MCF 10A (cell line): ENCODE results near the gene SLC7A1. TPM values are rescaled to one million over a fixed set of nuclear protein-coding genes. Genes with fewer than 3 reads are reported as not detected.

Experiments
- BruUV-seq: library from RNA; stranded (reverse); fragments of 400-500 nt; replicated peaks from 2 replicates; lab custom pipeline; 2021; lab: Mats Ljungman, UMichigan
- CTCF ChIA-PET: fragments of 300-600 bp; sonication (Branson Sonifier 250); formaldehyde crosslinking; extraction: SDS; loops from one replicate; lab custom pipeline; 2021; ENCODE audit warnings: antibody characterized with exemption, inconsistent platforms; lab: Yijun Ruan, JAX
- POLR2A ChIA-PET: fragments of 300-600, 350-650 bp; sonication (Branson Sonifier 250); formaldehyde crosslinking; extraction: SDS; loops from one replicate; lab custom pipeline; 2020; ENCODE audit warnings: antibody characterized with exemption, inconsistent platforms; lab: Yijun Ruan, JAX
- DNase-seq: peaks from one replicate; pipeline ENCODE4 v3.0.0-alpha.2; 2018; ENCODE audit not compliant: unreplicated experiment
- H3K27ac Mint-ChIP-seq: one replicate; pipeline ENCODE4 v1.8.0; 2022; ENCODE audit warnings: mild to moderate bottlenecking, low read depth, mixed read lengths; ENCODE audit not compliant: unreplicated experiment
- H3K27me3 Mint-ChIP-seq: one replicate; pipeline ENCODE4 v1.8.0; 2022; ENCODE audit warnings: mixed read lengths; ENCODE audit not compliant: insufficient read depth, unreplicated experiment
- H3K36me3 Mint-ChIP-seq: one replicate; pipeline ENCODE4 v1.8.0; 2022; ENCODE audit warnings: mild to moderate bottlenecking, moderate library complexity, mixed read lengths; ENCODE audit not compliant: insufficient read depth, unreplicated experiment
- H3K4me1 Mint-ChIP-seq: one replicate; pipeline ENCODE4 v1.8.0; 2022; ENCODE audit warnings: mixed read lengths; ENCODE audit not compliant: insufficient read depth, unreplicated experiment
- H3K4me3 Mint-ChIP-seq: one replicate; pipeline ENCODE4 v1.8.0; 2022; ENCODE audit warnings: mild to moderate bottlenecking, moderate library complexity, mixed read lengths; ENCODE audit not compliant: unreplicated experiment
- H3K9me3 Mint-ChIP-seq: one replicate; pipeline ENCODE4 v1.8.0; 2022; ENCODE audit warnings: mixed read lengths; ENCODE audit not compliant: unreplicated experiment
- intact Hi-C: fragments of 100-400 bp; cut with micrococcal nuclease; formaldehyde crosslinking; loops from 2 replicates; pipeline ENCODE4 v1.14.1; 2022
- total RNA-seq: library from RNA; stranded (reverse); gene quantifications from 2 replicates; pipeline ENCODE4 v1.2.3, GENCODE V29; 2022
- TF ChIP-seq, protein P1 (sequence below): fragments of 200-600 bp; IDR thresholded peaks from one replicate; pipeline ENCODE4 v1.8.0; 2022; ENCODE audit warnings: antibody characterized with exemption, mild to moderate bottlenecking; ENCODE audit not compliant: unreplicated experiment

The SLC7A1 gene
- total RNA-seq, 1 experiment from 2014 or later: 194 TPM

DNA sequence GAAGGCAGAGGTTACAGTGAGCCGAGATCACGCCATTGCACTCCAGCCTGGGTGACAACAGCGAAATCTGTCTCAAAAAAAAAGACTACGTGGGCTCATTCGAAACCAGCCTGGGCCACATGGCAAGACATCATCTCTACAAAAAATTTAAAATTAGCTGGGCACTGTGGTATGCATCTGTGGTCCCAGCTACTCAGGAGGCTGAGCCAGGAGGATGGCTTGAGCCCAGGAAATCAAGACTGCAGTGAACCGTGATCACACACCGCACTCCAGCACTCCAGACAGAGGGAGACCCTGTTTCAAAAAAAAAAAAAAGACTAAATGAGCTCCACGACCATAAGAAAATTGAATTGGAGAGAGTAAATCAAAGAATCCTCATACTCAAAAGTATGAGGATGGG lies 53.1 kb downstream of the SLC7A1 start:
- Mint-ChIP-seq H3K4me1 (no peaks in the 10 kb centered on the region), H3K36me3 (peaks cover 39% of the 10 kb centered on the region), H3K4me3 (no peak overlapping the region), H3K27me3 (no peaks in the 10 kb centered on the region), H3K27ac (no peak overlapping the region), H3K9me3 (no peaks in the 10 kb centered on the region)
- TF ChIP-seq, protein P1, sequence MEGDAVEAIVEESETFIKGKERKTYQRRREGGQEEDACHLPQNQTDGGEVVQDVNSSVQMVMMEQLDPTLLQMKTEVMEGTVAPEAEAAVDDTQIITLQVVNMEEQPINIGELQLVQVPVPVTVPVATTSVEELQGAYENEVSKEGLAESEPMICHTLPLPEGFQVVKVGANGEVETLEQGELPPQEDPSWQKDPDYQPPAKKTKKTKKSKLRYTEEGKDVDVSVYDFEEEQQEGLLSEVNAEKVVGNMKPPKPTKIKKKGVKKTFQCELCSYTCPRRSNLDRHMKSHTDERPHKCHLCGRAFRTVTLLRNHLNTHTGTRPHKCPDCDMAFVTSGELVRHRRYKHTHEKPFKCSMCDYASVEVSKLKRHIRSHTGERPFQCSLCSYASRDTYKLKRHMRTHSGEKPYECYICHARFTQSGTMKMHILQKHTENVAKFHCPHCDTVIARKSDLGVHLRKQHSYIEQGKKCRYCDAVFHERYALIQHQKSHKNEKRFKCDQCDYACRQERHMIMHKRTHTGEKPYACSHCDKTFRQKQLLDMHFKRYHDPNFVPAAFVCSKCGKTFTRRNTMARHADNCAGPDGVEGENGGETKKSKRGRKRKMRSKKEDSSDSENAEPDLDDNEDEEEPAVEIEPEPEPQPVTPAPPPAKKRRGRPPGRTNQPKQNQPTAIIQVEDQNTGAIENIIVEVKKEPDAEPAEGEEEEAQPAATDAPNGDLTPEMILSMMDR: no peak
- ChIA-PET POLR2A (interaction anchor here (0.7 kb wide), 1 partner anchor 13 kb away, joined by 3 read pairs; no protein-coding TSS in a partner anchor), CTCF (interaction anchor here (0.6 to 1.6 kb wide), 5 partner anchors 18 to 889 kb away, joined by 3 to 4 read pairs (median 3); no protein-coding TSS in a partner anchor)
- intact Hi-C loops: no loop called here
- DNase-seq: no peak
- no TSS peak for BruUV-seq

DNA sequence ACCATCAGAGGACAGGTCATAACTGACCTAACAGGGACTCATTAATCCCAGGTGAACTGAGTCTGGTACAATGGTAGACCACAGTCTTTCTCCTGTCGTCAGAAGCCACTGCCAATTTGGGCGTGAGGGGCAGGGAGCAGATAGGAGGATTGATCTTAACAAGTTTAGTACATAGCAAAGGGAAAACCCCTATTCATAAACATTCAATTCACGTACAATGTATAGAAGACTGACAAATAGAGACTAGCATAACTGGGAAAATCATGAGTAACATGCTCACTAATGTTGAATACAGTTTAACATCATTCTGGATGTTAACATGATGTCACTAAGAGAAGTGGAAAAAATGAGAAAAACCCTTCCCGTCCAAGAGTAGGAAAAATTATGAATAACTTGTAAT lies 54.1 kb downstream of the SLC7A1 start:
- no TSS peak for BruUV-seq

DNA sequence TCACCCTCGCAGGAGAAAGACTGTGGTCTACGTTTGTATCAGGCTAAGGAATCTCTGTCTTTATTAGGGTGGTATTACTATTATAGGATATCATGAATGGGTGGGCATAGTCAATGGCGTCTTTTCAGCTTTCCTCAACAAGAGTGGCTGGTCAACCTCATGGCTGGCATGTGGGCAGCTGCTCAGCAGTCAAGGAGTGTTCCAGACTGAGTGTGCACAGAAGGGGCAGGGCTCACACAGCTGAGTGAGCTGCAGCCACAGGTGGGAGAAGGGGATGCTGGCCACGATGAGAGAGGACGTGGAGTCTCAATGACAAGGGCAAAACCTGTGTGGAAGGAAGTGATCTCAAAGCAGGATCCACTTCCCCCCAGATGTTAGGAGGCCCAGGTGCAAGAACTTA lies 54.7 kb downstream of the SLC7A1 start:
- Mint-ChIP-seq H3K36me3 (peaks cover 38% of the 10 kb centered on the region), H3K4me3 (no peak overlapping the region), H3K9me3 (no peaks in the 10 kb centered on the region), H3K4me1 (no peaks in the 10 kb centered on the region), H3K27ac (no peak overlapping the region), H3K27me3 (no peaks in the 10 kb centered on the region)
- no peak for DNase-seq
- no TSS peak for BruUV-seq
- TF ChIP-seq, protein P1: no peak
- ChIA-PET POLR2A (no interaction called here), CTCF (interaction anchor here (0.6 kb wide), 1 partner anchor 182 kb away, joined by 3 read pairs; no protein-coding TSS in a partner anchor)
- intact Hi-C loops: no loop called here

More for the DNA sequence above, 54.1 kb downstream of the SLC7A1 start:
- TF ChIP-seq, protein P1: no peak
- Mint-ChIP-seq H3K27me3 (no peaks in the 10 kb centered on the region), H3K36me3 (peaks cover 38% of the 10 kb centered on the region), H3K9me3 (no peaks in the 10 kb centered on the region), H3K27ac (peak overlapping the region; percentile 16), H3K4me1 (no peaks in the 10 kb centered on the region), H3K4me3 (no peak overlapping the region)
- POLR2A ChIA-PET: no interaction called here
- CTCF ChIA-PET: interaction anchor here (0.6 kb wide), 1 partner anchor 182 kb away, joined by 3 read pairs; no protein-coding TSS in a partner anchor
- intact Hi-C loops: no loop called here
- no peak for DNase-seq

DNA sequence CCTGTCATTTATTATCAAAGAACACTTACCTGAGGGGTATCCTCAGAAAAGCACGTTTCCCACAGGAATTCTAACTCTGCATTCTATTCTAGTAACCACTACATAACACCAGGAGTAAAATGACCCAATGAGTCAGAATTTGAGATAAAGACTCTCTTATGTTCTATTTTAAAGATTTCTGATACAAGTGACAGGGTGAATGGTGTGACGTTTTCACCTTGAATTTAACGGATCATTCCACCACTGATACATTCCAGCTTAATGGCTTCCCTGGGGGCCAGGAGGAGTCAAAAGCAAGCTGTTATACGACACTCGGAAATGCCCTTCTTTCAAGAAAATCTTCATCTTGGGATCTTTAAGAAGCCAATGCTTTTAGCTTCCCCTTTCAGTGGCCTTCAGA lies 55.2 kb downstream of the SLC7A1 start:
- BruUV-seq: no TSS peak
- Mint-ChIP-seq H3K4me1 (no peaks in the 10 kb centered on the region), H3K36me3 (peaks cover 34% of the 10 kb centered on the region), H3K4me3 (no peak overlapping the region), H3K27ac (no peak overlapping the region), H3K27me3 (no peaks in the 10 kb centered on the region), H3K9me3 (no peaks in the 10 kb centered on the region)
- DNase-seq: no peak
- CTCF ChIA-PET: no interaction called here
- intact Hi-C loops: no loop called here
- TF ChIP-seq, protein P1: no peak
- POLR2A ChIA-PET: interaction anchor here (0.9 kb wide), 1 partner anchor 13 kb away, joined by 4 read pairs; no protein-coding TSS in a partner anchor
